GM12801 (cell line): ENCODE results near the gene VPS37C.

Experiments
- TF ChIP-seq, protein P1 (sequence below): IDR thresholded peaks from one replicate; pipeline ENCODE4 v1.5.1; 2011; ENCODE audit warnings: control low read depth; ENCODE audit not compliant: insufficient read length; ENCODE audit errors: extremely low read depth

The VPS37C gene

DNA sequence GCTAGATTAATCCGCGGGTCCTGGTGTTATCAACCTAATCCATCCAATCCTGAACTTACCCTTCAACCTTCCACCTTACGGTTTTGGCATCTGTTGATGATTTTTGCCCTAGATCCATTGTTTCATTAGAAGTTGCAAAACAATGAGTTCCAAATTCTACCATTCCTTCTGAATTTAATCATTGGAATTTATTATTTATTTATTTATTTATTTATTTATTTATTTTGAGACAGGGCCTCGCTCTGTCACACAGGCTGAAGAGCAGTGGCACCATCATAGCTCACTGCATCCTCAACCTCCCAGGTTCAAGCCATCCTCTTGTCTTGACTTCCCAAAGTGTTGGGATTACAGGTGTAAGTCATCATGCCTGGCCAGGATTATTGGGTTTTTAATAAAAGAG is 20.3 kb upstream of the VPS37C start:
- TF ChIP-seq, protein P1, sequence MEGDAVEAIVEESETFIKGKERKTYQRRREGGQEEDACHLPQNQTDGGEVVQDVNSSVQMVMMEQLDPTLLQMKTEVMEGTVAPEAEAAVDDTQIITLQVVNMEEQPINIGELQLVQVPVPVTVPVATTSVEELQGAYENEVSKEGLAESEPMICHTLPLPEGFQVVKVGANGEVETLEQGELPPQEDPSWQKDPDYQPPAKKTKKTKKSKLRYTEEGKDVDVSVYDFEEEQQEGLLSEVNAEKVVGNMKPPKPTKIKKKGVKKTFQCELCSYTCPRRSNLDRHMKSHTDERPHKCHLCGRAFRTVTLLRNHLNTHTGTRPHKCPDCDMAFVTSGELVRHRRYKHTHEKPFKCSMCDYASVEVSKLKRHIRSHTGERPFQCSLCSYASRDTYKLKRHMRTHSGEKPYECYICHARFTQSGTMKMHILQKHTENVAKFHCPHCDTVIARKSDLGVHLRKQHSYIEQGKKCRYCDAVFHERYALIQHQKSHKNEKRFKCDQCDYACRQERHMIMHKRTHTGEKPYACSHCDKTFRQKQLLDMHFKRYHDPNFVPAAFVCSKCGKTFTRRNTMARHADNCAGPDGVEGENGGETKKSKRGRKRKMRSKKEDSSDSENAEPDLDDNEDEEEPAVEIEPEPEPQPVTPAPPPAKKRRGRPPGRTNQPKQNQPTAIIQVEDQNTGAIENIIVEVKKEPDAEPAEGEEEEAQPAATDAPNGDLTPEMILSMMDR, result no peak

DNA sequence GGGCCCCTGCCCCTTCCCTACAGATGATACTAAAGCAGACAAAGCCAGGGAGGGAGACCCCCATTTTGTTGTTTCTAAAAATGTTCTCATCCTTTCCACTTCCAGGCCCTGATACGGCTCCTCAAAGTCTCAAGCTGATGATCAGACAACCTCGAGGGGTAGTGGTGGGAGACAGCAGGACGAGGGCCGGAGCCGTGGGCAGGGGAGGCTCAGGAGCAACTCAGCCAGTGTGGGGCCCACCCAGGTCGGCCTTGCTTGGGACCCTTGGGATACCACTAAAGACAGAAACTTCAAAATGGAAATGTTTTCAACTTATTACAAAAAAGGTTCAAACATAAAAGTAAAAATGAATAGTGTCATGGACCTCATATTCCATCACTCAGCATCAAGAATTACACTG is 15.2 kb upstream of the VPS37C start:
- TF ChIP-seq, protein P1, result no peak

DNA sequence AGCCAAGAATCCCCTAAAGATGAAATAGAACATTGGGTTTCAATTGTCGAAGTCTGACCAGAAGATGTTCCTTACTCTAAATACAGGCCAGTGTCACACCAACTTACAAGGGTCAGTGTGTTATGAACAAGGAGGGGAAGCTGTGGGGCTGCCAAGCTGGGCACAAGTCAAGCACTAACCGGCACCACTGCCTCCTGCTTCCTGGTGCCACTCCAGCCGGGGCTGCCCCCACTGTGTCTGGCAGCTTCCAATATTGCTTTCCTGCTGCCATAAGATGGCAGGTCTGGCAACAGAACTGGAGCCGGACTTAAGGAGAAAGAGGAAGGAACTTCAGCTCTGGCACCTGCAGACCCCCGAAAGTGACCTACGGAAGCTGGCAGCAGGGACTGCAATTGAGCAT is 13.7 kb upstream of the VPS37C start:
- TF ChIP-seq, protein P1, result no peak

DNA sequence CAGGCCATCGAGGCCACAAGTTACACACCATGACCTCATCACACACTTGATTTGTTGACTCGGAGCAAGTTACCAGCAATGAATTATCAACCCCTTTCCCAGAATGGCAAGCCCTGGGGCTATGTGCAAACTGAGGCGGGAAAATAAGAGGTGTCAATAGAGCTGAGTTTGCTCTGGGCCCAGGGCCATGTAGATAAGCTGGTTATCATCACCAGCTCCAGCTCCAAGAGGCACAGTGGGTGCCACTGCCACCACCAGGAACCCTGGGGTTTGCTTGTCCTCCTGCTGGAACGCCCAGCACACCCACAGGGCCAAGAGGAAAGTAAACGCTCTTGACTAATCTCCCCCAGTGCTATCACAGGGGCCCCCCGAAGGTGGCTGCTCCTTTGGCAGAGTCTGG is 13.0 kb upstream of the VPS37C start:
- TF ChIP-seq, protein P1, result no peak

DNA sequence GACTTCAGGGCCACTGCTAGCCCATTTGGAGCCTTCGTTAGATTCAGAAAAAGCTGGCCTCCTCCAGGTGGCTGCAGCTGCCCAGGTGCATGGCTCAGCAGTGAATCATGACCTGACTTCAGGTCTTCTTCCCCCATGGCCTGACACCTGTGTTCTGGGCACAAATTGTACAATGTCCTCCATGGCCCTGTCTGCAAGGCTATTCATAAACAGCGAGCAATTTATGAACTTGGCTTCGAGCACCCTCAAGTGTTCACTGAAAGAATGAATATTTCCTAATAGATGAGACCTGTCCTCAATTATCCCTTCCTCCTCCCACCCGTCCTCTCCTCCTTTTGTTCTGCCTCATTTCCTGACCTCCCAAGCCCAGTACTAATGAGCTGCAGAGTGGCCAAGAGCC is 12.2 kb upstream of the VPS37C start:
- TF ChIP-seq, protein P1, result no peak

DNA sequence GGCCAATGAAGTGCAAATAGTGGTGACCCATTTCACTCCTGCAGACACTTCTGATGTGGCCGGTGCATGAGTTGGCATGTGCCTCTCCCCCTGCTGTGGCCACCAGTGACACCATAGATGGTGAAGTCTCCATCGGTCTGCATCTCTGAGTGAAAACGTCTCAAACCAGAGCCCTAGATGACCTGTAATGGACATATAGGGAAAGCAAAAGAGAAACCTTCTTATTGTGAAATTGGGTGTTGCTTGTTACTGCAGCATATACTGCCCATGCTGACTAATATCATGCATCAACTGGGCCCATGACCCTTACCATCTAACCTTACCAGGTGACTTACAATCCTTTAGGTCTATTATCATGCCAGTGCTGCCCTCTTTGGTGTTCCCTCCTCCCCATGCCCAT is 11.7 kb upstream of the VPS37C start:
- TF ChIP-seq, protein P1, result no peak

DNA sequence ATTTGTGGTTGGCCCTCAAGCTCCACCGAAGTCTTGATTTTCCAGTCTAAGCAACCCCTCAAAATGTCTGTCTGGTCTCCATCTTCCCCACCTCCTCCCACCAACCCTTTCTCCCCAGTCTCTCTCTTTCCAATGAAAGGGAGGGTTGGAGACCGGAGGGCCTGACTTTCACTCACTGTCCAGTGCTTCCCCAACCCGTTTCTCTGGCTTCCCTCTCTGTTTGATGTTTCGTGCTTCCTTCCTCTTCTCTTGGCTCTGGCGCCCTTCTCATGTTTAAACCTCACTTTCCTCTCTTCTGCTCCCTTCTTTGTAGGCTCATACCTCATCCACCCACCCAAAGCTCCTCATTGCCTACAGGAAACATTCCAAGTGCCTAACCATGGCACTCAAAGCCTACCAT is 11.1 kb upstream of the VPS37C start:
- TF ChIP-seq, protein P1, result no peak

DNA sequence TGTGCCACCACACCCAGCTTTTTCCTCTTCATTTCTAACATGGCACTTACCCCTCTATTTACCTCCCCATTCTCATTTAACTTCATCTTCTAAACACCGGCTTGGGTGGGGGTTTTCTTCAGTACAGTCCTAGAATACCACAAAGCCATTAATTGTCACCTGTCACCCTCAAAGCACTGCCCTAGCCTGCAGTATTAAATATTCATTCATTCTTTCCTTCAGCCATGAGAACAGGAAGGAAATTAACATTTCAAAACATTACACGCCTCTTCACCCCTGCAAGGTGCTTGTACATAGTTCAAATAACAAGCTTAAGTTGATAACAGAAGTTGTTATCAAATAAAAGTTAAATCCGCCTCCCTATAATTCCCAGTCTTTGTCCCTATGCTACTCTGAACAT is 10.7 kb upstream of the VPS37C start:
- TF ChIP-seq, protein P1, result no peak
